H1 (cell line): ENCODE measurements around the gene GIPC1. TPM values are rescaled to one million over a fixed set of nuclear protein-coding genes. Genes with fewer than 3 reads are reported as not detected.
"Not testable (repeated sequence)": the region's sequence is repeated elsewhere in the genome, so short reads cannot be mapped to it uniquely, and the experiment has no call there.

Experiments used
- CTCF ChIA-PET: fragments of 300-600 bp; sonication (Branson Sonifier 250); formaldehyde crosslinking; loops from one replicate; lab custom pipeline; 2021; ENCODE audit not compliant: partially characterized antibody; lab: Charles Lee
- POLR2A ChIA-PET: fragments of 300-600 bp; sonication (Branson Sonifier 250); formaldehyde crosslinking; loops from one replicate; lab custom pipeline; 2021; ENCODE audit warnings: inconsistent platforms; ENCODE audit not compliant: partially characterized antibody; lab: Charles Lee
- DNase-seq, 2 experiments: peaks; one replicate each; pipeline versions ENCODE4 v3.0.0 to v3.0.0-alpha.2; 2010 to 2022; ENCODE audit warnings: low spot score in 2 of 2, low read depth in 1 of 2, mixed read lengths in 1 of 2
- FAIRE-seq: peaks from 2 replicates; lab custom pipeline; 2011; peaks lifted over from hg19 to GRCh38; lab: Jason Lieb, UNC
- H2AFZ ChIP-seq: 2 replicates; pipeline ENCODE4 v1.8.1; 2012; ENCODE audit warnings: low read length, inconsistent platforms
- H2AK5ac ChIP-seq: 2 replicates; pipeline ENCODE4 v1.6.1; 2013; ENCODE audit warnings: low read depth, low read length
- H2BK120ac ChIP-seq: replicated peaks from 2 replicates; pipeline ENCODE3; 2013; ENCODE audit warnings: low read depth, low read length, inconsistent platforms
- H2BK12ac ChIP-seq: 2 replicates; pipeline ENCODE4 v1.6.1; 2013; ENCODE audit warnings: low read depth, low read length
- H2BK15ac ChIP-seq: 2 replicates; pipeline ENCODE4 v1.6.1; 2013; ENCODE audit warnings: low read length
- H2BK20ac ChIP-seq: 2 replicates; pipeline ENCODE4 v1.6.1; 2013; ENCODE audit warnings: low read length
- H2BK5ac ChIP-seq: 2 replicates; pipeline ENCODE4 v1.6.1; 2013; ENCODE audit warnings: low read depth, low read length
- H3K14ac ChIP-seq: 2 replicates; pipeline ENCODE4 v1.6.1; 2013; ENCODE audit warnings: inconsistent platforms; ENCODE audit not compliant: insufficient read length
- H3K18ac ChIP-seq: 2 replicates; pipeline ENCODE4 v1.6.1; 2013; ENCODE audit warnings: low read length; ENCODE audit errors: extremely low read depth
- H3K23ac ChIP-seq: 2 replicates; pipeline ENCODE4 v1.6.1; 2013; ENCODE audit warnings: inconsistent platforms; ENCODE audit not compliant: insufficient read length
- H3K23me2 ChIP-seq: 2 replicates; pipeline ENCODE4 v1.6.1; 2013; ENCODE audit warnings: low read depth, low read length
- H3K27ac ChIP-seq: 2 replicates; pipeline ENCODE4 v1.6.1; 2011; ENCODE audit warnings: low read depth, low read length, inconsistent platforms
- H3K27me3 ChIP-seq, 4 experiments: replicated peaks in 1 of 4; 1 replicate in 1 of 4; 2 replicates in 3 of 4; pipeline versions ENCODE4 v1.6.1 to v1.8.1; 2011 to 2013; ENCODE audit warnings: low read length in 3 of 4, mild to moderate bottlenecking in 3 of 4, inconsistent platforms in 2 of 4, mixed read lengths in 2 of 4, moderate library complexity in 1 of 4; ENCODE audit not compliant: control insufficient read depth in 3 of 4, insufficient read depth in 3 of 4; ENCODE audit errors: extremely low read depth in 1 of 4
- H3K36me3 ChIP-seq, 4 experiments: 2 replicates each; pipeline versions ENCODE4 v1.6.1 to v1.8.1; 2011 to 2013; ENCODE audit warnings: mild to moderate bottlenecking in 4 of 4, low read length in 3 of 4, moderate library complexity in 2 of 4, control low read depth in 1 of 4, inconsistent platforms in 1 of 4; ENCODE audit not compliant: insufficient read depth in 4 of 4, control insufficient read depth in 2 of 4
- H3K4ac ChIP-seq: replicated peaks from 2 replicates; pipeline ENCODE3; 2013; ENCODE audit warnings: low read length, low read depth, mixed read lengths, inconsistent platforms; ENCODE audit not compliant: insufficient read length
- H3K4me1 ChIP-seq, 4 experiments: replicated peaks in 1 of 4; 1 replicate in 1 of 4; 2 replicates in 3 of 4; pipeline versions ENCODE4 v1.6.1 to v1.8.1; 2011 to 2013; ENCODE audit warnings: low read length in 3 of 4, inconsistent platforms in 2 of 4, mixed read lengths in 1 of 4; ENCODE audit not compliant: insufficient read depth in 4 of 4, control insufficient read depth in 3 of 4
- H3K4me2 ChIP-seq, 2 experiments: 2 replicates each; pipeline versions ENCODE4 v1.6.1 to v1.8.1; 2011 to 2013; ENCODE audit warnings: low read depth in 2 of 2, low read length in 2 of 2, control low read depth in 1 of 2, inconsistent platforms in 1 of 2, mild to moderate bottlenecking in 1 of 2; ENCODE audit not compliant: insufficient read depth in 1 of 2
- H3K4me3 ChIP-seq, 4 experiments: fragments of 200-600, 300-600 bp in 1 of 4; sonication (generic), shearing (Covaris generic), sonication (Bioruptor Twin) in 1 of 4; 2 replicates each; pipeline versions ENCODE4 v1.5.1 to v1.8.1; 2011 to 2016; ENCODE audit warnings: low read length in 4 of 4, low read depth in 3 of 4, control low read depth in 2 of 4, inconsistent platforms in 2 of 4, mild to moderate bottlenecking in 2 of 4, mixed read lengths in 1 of 4, moderate library complexity in 1 of 4; ENCODE audit not compliant: insufficient read depth in 2 of 4; ENCODE audit errors: extremely low read depth in 1 of 4
- H3K56ac ChIP-seq: replicated peaks from 2 replicates; pipeline ENCODE3; 2013; ENCODE audit warnings: low read depth, mild to moderate bottlenecking, mixed read lengths, low read length, inconsistent platforms; ENCODE audit not compliant: insufficient read length
- H3K79me1 ChIP-seq: 2 replicates; pipeline ENCODE4 v1.6.1; 2013; ENCODE audit warnings: low read depth, low read length, control low read depth
- H3K79me2 ChIP-seq, 2 experiments: 2 replicates each; pipeline versions ENCODE4 v1.6.1 to v1.8.1; 2012 to 2013; ENCODE audit warnings: low read length in 2 of 2, mild to moderate bottlenecking in 2 of 2, inconsistent platforms in 1 of 2; ENCODE audit not compliant: insufficient read depth in 2 of 2, control insufficient read depth in 1 of 2
- H3K9ac ChIP-seq, 4 experiments: replicated peaks in 1 of 4; 1 replicate in 1 of 4; 2 replicates in 3 of 4; pipeline versions ENCODE4 v1.6.1 to v1.8.1; 2011 to 2013; ENCODE audit warnings: low read depth in 3 of 4, low read length in 3 of 4, control low read depth in 2 of 4, mild to moderate bottlenecking in 2 of 4, moderate library complexity in 2 of 4, inconsistent platforms in 1 of 4; ENCODE audit errors: extremely low read depth in 1 of 4
- H3K9me3 ChIP-seq, 2 experiments: 2 replicates each; pipeline versions ENCODE4 v1.6.1 to v1.8.1; 2012 to 2013; ENCODE audit warnings: mild to moderate bottlenecking in 2 of 2, moderate library complexity in 2 of 2, control low read depth in 1 of 2, inconsistent platforms in 1 of 2, low read depth in 1 of 2, low read length in 1 of 2, mixed read lengths in 1 of 2; ENCODE audit not compliant: insufficient read depth in 2 of 2
- H4K20me1 ChIP-seq, 2 experiments: replicated peaks in 1 of 2; 2 replicates each; pipeline versions ENCODE3 to v1.8.1; 2011 to 2013; ENCODE audit warnings: inconsistent platforms in 2 of 2, low read length in 2 of 2, mild to moderate bottlenecking in 1 of 2; ENCODE audit not compliant: insufficient read depth in 2 of 2, control insufficient read depth in 1 of 2
- H4K5ac ChIP-seq: 2 replicates; pipeline ENCODE4 v1.6.1; 2013; ENCODE audit warnings: low read length, low read depth, mixed read lengths, inconsistent platforms; ENCODE audit not compliant: insufficient read length
- H4K8ac ChIP-seq: 2 replicates; pipeline ENCODE4 v1.8.0; 2013; ENCODE audit warnings: mild to moderate bottlenecking, moderate library complexity, low read length, inconsistent platforms; ENCODE audit not compliant: insufficient read depth; ENCODE audit errors: extremely low read depth
- H4K91ac ChIP-seq: replicated peaks from 2 replicates; pipeline ENCODE3; 2013; ENCODE audit warnings: low read length, mixed read lengths, inconsistent platforms; ENCODE audit not compliant: insufficient read length
- CHD2 ChIP-seq: IDR thresholded peaks from 2 replicates; pipeline ENCODE4 v1.6.1; 2012; ENCODE audit warnings: low read length, improper control_type of control experiment
- EZH2 ChIP-seq: fragments of 200-600 bp; sonication (generic); IDR thresholded peaks from 2 replicates; pipeline ENCODE4 v1.7.1; 2012; ENCODE audit warnings: low read depth, mild to moderate bottlenecking, moderate library complexity, low read length, inconsistent platforms; ENCODE audit not compliant: severe bottlenecking
- PHF8 ChIP-seq: fragments of 200-600 bp; sonication (generic); conservative IDR thresholded peaks from 2 replicates; pipeline ENCODE4 v1.7.1; 2012; ENCODE audit warnings: low read depth, mild to moderate bottlenecking, inconsistent platforms, low read length, moderate library complexity
- RAD21 ChIP-seq, 2 experiments: IDR thresholded peaks in 1 of 2; conservative IDR thresholded peaks in 1 of 2; 2 replicates each; pipeline ENCODE4 v1.6.1; 2011; ENCODE audit warnings: low read depth in 2 of 2, low read length in 2 of 2, improper control_type of control experiment in 1 of 2, inconsistent platforms in 1 of 2, mild to moderate bottlenecking in 1 of 2, moderate library complexity in 1 of 2
- RFX5 ChIP-seq: IDR thresholded peaks from 2 replicates; pipeline ENCODE4 v1.6.1; 2011; ENCODE audit warnings: low read depth, low read length, improper control_type of control experiment, borderline replicate concordance
- WGBS, 2 experiments: shearing (Covaris generic) in 1 of 2; methylation state at CpG; one replicate each; pipeline versions ENCODE4 v1.1.6 to v1.1.7; 2013 to 2015; ENCODE audit warnings: low lambda C conversion rate in 2 of 2, mixed read lengths in 2 of 2, inconsistent platforms in 1 of 2, low coverage in 1 of 2, missing lambda C conversion rate in 1 of 2; ENCODE audit not compliant: insufficient replicate concordance in 2 of 2, insufficient coverage in 1 of 2, insufficient read length in 1 of 2; ENCODE audit errors: extremely low coverage in 1 of 2, missing lambda C conversion rate in 1 of 2; 5-methylcytosine and 5-hydroxymethylcytosine counted together
- polyA plus RNA-seq, 7 experiments: library from polyadenylated mRNA; depleted of rRNA in 3 of 7; stranded (reverse) in 5 of 7; unstranded in 2 of 7; fragments of >200 nt in 5 of 7; fragments of 200-250 nt in 2 of 7; gene quantifications; 1 replicate in 5 of 7; 2 replicates in 1 of 7; 4 replicates in 1 of 7; pipeline versions ENCODE4 v1.2.1 to v1.2.3, GENCODE V29; 2011 to 2013; ENCODE audit warnings: missing spikeins in 2 of 7, mixed read lengths in 2 of 7
- total RNA-seq: library from RNA; stranded (reverse); fragmentation: NEBNext Ultra II Directional; extraction: Animal tissue kit (Norgen Biotek cat#: 25700); gene quantifications from 2 replicates; pipeline ENCODE4 v1.2.1, GENCODE V29; 2021
- TF ChIP-seq, protein P1 (sequence below): IDR thresholded peaks from 2 replicates; pipeline ENCODE4 v1.6.1; 2012; ENCODE audit warnings: inconsistent platforms

Gene GIPC1
- total and polyA plus RNA-seq, 2 of the 8 experiments (the other 6 are each of a cell fraction or from before 2014, with no cell fraction given): 65.6 to 72.0 TPM

DNA sequence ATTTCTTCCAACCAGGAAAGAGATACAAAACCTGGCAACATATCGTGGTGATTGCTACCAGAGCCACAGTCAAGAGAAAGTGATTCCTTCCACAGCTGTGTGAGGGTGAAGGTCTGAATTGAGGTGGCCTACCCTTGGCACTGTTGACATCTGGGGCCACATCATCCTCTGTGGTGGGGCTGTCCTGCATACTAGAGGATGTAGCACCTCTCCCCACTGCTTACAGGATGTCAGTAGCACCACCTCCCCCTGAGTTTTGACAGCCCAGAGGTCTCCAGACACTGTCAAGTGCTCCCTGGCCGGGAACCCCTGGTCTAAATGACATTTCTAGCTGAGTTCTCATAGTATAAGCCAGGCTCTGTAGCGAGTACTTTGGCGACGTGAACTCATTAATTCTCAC lies 36.2 kb downstream of the GIPC1 start (continued):
- TF ChIP-seq, protein P1, sequence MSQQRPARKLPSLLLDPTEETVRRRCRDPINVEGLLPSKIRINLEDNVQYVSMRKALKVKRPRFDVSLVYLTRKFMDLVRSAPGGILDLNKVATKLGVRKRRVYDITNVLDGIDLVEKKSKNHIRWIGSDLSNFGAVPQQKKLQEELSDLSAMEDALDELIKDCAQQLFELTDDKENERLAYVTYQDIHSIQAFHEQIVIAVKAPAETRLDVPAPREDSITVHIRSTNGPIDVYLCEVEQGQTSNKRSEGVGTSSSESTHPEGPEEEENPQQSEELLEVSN: no peak
- TF ChIP-seq EZH2: no peak
- no peak for TF ChIP-seq RAD21 (IDR thresholded peaks at IDR 0.05 in 1 of 2, conservative IDR thresholded peaks at IDR 0.05 in 1 of 2; ENCODE audit: low read depth in 2 of 2, low read length in 2 of 2)
- no peak for TF ChIP-seq PHF8
- no peak for TF ChIP-seq CHD2
- TF ChIP-seq RFX5: no peak

DNA sequence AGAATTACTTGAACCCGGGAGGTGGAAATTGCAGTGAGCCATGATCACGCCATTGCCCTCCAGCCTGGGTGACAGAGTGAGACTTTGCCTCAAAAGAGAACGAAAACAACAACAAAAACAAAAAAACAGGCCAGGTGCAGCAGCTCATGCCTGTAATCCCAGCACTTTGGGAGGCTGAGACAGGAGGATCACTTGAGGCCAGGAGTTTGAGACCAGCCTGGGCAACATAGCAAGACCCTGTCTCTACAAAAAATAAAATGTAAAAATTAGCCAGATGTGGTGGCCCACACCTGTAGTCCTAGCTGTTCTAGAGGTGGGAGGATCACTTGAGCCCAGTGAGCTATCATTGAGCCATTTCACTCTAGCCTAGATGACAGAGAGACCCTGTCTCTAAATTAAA lies 43.6 kb downstream of the GIPC1 start:
- H3K23me2 ChIP-seq, H3K14ac ChIP-seq, H4K8ac ChIP-seq, H3K9me3 ChIP-seq, FAIRE-seq, H3K18ac ChIP-seq, H3K56ac ChIP-seq, H4K91ac ChIP-seq, H3K4me2 ChIP-seq, H2BK120ac ChIP-seq, H3K27me3 ChIP-seq, H3K4me1 ChIP-seq, H3K79me2 ChIP-seq, H3K4me3 ChIP-seq, H4K5ac ChIP-seq, H2BK12ac ChIP-seq, H2BK15ac ChIP-seq, DNase-seq, H3K9ac ChIP-seq, H3K27ac ChIP-seq, H2AK5ac ChIP-seq, H2BK5ac ChIP-seq, H4K20me1 ChIP-seq, H2BK20ac ChIP-seq, H2AFZ ChIP-seq, H3K4ac ChIP-seq, H3K79me1 ChIP-seq, H3K23ac ChIP-seq: not testable (repeated sequence)
- CTCF ChIA-PET: interaction anchor here (1.1 kb wide), 1 partner anchor 20 kb away, joined by 3 read pairs; no protein-coding TSS in a partner anchor
- WGBS, 2 experiments: 93% methylated on average over 3 of the region's 3 CpGs; no CpG with 5 or more reads in 1 of the 2 experiments
- POLR2A ChIA-PET: interaction anchor here (2.7 kb wide), 1 partner anchor 20 kb away, joined by 10 read pairs; no protein-coding TSS in a partner anchor
- peaks cover 3 to 31% (median 13%) of the 10 kb centered on the region in 4 experiments; a peak in 6 of 8 replicates for H3K36me3 ChIP-seq
